GM19035 (cell line): ENCODE data around the gene ANKLE1.
"Not testable (repeated sequence)": the region's sequence is repeated elsewhere in the genome, so short reads cannot be mapped to it uniquely, and the experiment has no call there.

ENCODE experiments used
- ATAC-seq: cut with Tn5 transposase; IDR thresholded peaks from one replicate; pipeline ENCODE4 v1.9.1; 2021; ENCODE audit not compliant: unreplicated experiment

ANKLE1 gene

GRCh38 chr19:17246681-17247425, 34.8 kb upstream of the ANKLE1 start:
- ATAC-seq, result no peak

- ATAC-seq, result no peak
These were observed 33.5 kb upstream of the ANKLE1 start for GRCh38 chr19:17248011-17248776.

DNA sequence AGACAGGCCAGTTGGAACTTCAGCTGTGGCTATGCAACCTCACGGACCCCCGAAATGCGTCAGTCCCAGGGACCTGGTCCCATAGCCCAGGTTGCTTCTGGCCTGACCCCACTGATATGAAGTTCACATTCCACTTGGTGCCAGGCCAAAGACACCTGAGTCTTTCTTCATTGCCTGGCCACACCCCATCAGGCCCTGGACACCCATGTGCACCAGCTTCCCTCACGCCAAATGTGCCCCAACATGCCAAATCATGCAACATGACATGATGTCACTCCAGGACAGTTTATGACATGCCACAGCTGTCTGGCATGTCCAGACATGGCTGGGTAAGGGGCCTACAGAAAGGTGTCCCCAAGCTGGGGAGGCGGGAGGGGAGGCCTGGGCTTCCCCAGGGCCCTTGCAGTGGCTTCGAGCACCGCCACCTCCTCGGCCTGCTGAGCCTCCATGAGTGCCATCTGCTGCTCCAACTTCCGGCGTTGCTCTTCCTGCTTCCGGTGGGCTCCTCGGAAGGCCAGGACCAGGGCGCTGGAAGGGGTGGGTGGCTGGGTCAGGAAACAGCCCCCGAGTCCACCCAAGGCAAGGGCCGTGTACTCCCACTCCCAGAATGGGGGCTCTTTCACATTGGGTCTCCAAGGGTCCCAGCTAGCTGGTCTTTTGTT, 31.7 kb upstream of the ANKLE1 start:
- no peak for ATAC-seq

DNA sequence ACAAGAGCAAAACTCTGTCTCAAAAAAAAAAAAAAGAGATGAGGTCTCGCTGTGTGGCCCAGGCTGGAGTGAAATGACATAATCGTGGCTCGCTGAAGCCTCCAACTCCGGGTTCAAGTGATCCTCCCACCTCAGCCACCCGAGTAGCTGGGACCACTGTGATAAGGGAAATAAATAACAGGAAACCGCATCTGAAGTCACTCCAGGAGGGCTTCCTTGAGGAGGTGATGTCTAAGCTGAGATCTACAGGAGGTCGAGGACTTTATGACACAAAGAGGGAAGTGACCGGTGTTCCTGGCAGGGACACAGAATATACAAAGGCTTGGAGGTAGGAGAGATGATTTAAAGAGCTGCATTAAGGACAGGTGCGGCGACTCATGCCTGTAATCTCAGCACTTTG, 27.1 kb upstream of the ANKLE1 start:
- ATAC-seq, result no peak

- ATAC-seq, result no peak
These were observed 26.5 kb upstream of the ANKLE1 start for GRCh38 chr19:17255150-17255621.

GRCh38 chr19:17256130-17256529, 25.6 kb upstream of the ANKLE1 start:
- ATAC-seq, result no peak

DNA sequence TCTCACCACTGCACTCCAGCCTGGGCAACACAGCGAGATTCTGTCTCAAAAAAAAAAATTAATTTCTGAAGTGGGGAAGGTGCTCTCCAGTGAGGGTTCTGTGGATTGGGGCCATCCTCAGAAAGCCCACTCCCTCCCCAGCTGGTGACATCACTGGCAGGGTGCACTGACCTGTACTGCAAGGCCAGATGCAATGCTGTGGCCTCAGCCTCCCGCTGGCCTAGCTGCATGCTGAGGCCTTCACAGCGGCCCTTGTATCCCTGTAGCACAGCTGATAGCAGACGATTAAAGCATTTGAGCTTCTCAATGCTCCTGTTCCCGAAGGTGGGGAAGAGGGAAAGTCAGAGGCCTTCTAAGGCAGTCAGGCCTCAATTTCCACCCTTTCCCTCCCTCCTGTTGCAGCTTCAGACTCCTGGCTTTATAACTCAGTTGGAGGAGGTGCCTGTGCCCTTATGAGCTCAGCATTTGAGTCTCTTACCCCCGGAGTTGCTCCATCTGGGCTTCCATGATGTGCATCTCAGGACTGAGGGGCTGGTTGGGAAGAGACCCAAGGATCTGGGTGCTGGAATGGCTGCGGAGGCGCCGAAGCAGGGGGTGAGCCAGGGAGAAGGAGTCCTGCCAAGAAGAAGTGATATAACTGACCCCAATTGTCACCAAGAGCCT, 22.5 kb upstream of the ANKLE1 start:
- ATAC-seq, result no peak

GRCh38 chr19:17259934-17260333, 21.8 kb upstream of the ANKLE1 start:
- ATAC-seq, result no peak

DNA sequence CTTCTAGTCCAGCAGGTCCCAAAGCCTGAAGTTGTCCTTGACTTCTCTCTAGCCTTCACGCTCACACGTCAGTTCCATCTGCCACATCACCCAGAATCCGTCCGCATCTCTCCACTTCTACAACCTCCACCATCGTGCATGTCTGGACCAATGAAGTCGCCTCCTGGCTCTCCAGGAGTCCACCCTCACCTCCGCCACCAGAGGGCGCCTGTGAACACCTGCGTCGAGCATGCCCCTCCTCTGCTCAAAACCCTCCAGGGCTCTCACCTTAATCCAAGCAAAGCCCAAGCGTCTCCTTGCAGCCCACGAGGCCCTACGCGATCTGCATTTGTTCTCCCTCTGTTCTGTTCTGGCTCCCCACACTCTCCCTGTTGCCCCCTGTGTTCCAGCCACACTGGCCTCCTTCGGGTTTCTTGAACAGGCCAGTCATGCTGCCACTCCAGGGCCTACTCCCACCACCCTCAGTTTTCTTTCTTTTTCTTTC, 20.8 kb upstream of the ANKLE1 start:
- peak; percentile 88 for ATAC-seq

- ATAC-seq, result no peak
These were observed 19.1 kb upstream of the ANKLE1 start for GRCh38 chr19:17262557-17262956.

DNA sequence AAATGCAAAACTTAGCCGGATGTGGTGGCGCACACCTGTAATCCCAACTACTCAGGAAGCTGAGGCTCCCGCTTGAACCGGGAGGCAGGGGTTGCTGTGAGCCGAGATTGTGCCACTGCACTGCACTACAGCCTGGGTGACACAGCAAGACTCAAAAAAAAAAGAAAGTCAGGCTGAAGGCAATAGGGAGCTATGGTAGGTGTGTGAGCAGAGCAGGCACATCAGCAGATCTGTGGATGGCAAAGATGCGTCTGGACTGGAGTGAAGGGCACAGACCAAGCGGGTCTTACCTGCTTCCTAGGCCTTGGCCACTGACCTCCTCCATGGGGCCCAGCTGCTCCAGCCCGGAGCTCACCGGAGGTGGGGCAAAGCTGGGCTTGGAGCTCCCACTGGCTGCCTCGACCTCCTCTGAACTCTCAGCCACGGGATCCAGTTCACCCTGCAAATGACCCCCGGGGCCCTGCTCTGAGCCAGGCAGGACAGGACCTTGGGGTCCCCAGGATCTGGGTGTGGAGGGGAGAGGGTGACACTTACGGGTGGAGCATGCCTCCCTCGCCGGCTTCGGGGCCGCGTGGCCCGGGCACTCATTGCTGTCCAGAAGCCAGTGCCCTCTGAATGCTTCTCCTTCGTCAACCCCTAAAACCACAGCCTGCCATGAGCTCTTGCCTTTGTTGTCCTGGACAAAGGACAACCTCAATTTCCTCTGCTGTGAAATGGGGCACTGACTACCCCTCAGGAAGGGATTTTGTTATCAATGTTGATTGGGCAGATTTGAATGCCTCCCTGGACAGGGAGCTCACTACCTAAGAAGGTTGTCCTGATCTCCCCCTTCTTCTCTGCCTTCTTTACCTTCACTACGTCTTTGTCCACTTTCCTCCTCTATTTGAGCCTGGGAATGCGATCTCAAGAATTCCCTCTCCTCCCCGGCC, 17.7 kb upstream of the ANKLE1 start:
- ATAC-seq, result no peak

- no peak for ATAC-seq
These were observed 17.1 kb upstream of the ANKLE1 start, which contains the start of gene USHBP1 for GRCh38 chr19:17264641-17264979. USHBP1 (minus strand) TSS chr19:17264745; CDS start chr19:17264299, 446 bp downstream.

- ATAC-seq, result no peak
These were observed 15.7 kb upstream of the ANKLE1 start for GRCh38 chr19:17266026-17266425.

GRCh38 chr19:17266589-17266974, 15.1 kb upstream of the ANKLE1 start:
- no peak for ATAC-seq

GRCh38 chr19:17266975-17267788, 14.5 kb upstream of the ANKLE1 start, which contains the start of gene BABAM1:
BABAM1 (plus strand) TSS chr19:17267443; CDS start chr19:17268807, 1,364 bp downstream.
- peak; percentile 91 for ATAC-seq

DNA sequence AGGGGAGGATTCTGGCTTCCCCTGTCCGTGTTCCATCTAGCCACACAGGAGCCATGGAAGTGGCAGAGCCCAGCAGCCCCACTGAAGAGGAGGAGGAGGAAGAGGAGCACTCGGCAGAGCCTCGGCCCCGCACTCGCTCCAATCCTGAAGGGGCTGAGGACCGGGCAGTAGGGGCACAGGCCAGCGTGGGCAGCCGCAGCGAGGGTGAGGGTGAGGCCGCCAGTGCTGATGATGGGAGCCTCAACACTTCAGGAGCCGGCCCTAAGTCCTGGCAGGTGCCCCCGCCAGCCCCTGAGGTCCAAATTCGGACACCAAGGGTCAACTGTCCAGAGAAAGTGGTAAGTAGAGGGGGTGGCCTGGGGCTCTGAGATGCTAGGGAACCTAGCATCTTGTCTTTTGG, 12.9 kb upstream of the ANKLE1 start:
- ATAC-seq, result no peak

- not testable (repeated sequence) for ATAC-seq
These were observed 6.8 kb upstream of the ANKLE1 start for GRCh38 chr19:17274892-17275291.

DNA sequence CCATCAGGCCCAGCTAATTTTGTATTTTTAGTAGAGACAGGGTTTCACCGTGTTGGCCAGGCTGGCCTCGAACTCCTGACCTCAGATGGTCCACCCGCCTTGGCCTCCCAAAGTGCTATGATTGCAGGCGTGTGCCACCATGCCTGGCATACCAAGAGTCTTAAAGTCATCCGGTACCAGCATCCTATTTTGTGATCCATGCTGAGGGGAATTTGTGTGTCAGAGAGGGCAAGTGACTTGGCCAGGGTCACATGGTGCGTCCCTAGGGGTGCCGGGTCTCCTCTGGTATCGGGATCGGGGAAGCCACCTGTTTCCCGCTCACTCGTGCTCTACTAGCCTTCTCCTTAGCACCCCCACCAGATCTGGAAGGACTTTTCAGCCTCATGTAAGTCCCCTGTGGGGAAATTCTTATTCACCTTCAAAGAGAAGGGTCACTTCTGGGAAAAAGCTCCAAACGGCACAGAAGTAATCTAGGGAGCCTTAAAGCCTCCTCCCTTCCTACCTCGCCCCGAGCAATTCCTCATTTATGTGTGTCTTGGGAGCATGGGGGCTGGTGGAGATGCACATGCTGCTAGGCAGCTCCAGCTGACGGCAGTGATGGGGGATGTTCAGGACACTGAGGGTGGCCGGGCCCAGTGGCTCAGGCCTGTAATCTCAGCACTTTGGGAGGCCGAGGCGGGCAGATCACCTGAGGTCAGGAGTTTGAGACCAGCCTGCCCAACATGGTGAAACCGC, 6.1 kb upstream of the ANKLE1 start:
- no peak for ATAC-seq
